ENCODE data around the gene TRRAP. TPM values are rescaled to one million over a fixed set of nuclear protein-coding genes. Genes with fewer than 3 reads are reported as not detected.

Gene TRRAP
- total and polyA plus RNA-seq, 4 donors = 8.3 to 43.1 (median 20.9) TPM

- TF ChIP-seq CTCF (IDR thresholded peaks at IDR 0.05; ENCODE audit: control extremely low read depth, extremely low read depth) = no peak
- Histone ChIP-seq H3K36me3 (ENCODE audit: control insufficient read depth in 4 of 4, insufficient read depth in 4 of 4, low read length in 4 of 4) (peaks cover 20 to 61% (median 45%) of the 10 kb centered on the region in 4 donors), H3K4me1 (ENCODE audit: control insufficient read depth in 5 of 5, insufficient read depth in 5 of 5, low read length in 5 of 5) (no peaks in the 10 kb centered on the region), H3K9me3 (ENCODE audit: control insufficient read depth in 4 of 4, insufficient read depth in 3 of 4, low read length in 3 of 4) (no peaks in the 10 kb centered on the region), H3K27ac (ENCODE audit: low read depth in 1 of 2, low read length in 1 of 2) (no peak overlapping the region), H3K4me3 (no peak overlapping the region), H3K9ac (ENCODE audit: insufficient read depth in 1 of 2, low read length in 2 of 2) (no peak overlapping the region), H3K27me3 (ENCODE audit: control insufficient read depth in 3 of 3, insufficient read depth in 3 of 3, low read length in 2 of 3) (no peaks in the 10 kb centered on the region)
- WGBS, 2 donors = 88 to 93% methylated on average over 7 of the region's 7 CpGs
- no peak for DNase-seq
- no peak for ATAC-seq (ENCODE audit: insufficient read depth, low FRiP score)
These were observed 67.5 kb downstream of the TRRAP start for GRCh38 chr7:98945852-98946251.

- Histone ChIP-seq H3K27me3 (ENCODE audit: control insufficient read depth in 3 of 3, insufficient read depth in 3 of 3, low read length in 2 of 3) (no peaks in the 10 kb centered on the region), H3K27ac (ENCODE audit: low read depth in 1 of 2, low read length in 1 of 2) (no peak overlapping the region), H3K4me1 (ENCODE audit: control insufficient read depth in 5 of 5, insufficient read depth in 5 of 5, low read length in 5 of 5) (no peaks in the 10 kb centered on the region), H3K9me3 (ENCODE audit: control insufficient read depth in 4 of 4, insufficient read depth in 3 of 4, low read length in 3 of 4) (no peaks in the 10 kb centered on the region), H3K9ac (ENCODE audit: insufficient read depth in 1 of 2, low read length in 2 of 2) (no peak overlapping the region), H3K4me3 (no peak overlapping the region), H3K36me3 (ENCODE audit: control insufficient read depth in 4 of 4, insufficient read depth in 4 of 4, low read length in 4 of 4) (peaks cover 24 to 60% (median 44%) of the 10 kb centered on the region in 4 donors)
- ATAC-seq (ENCODE audit: insufficient read depth, low FRiP score) = no peak
- no peak for TF ChIP-seq CTCF (IDR thresholded peaks at IDR 0.05; ENCODE audit: control extremely low read depth, extremely low read depth)
- 98 to 99% methylated on average over 8 of the region's 8 CpGs for WGBS, 2 donors
- DNase-seq = no peak
These were observed 68.1 kb downstream of the TRRAP start for GRCh38 chr7:98946389-98946788.

GRCh38 chr7:98949336-98950044 is 71.2 kb downstream of the TRRAP start:
- Histone ChIP-seq H3K4me1 (ENCODE audit: control insufficient read depth in 5 of 5, insufficient read depth in 5 of 5, low read length in 5 of 5) (no peaks in the 10 kb centered on the region), H3K4me3 (no peak overlapping the region), H3K36me3 (ENCODE audit: control insufficient read depth in 4 of 4, insufficient read depth in 4 of 4, low read length in 4 of 4) (peaks cover 28 to 70% (median 55%) of the 10 kb centered on the region in 4 donors), H3K27ac (ENCODE audit: low read depth in 1 of 2, low read length in 1 of 2) (no peak overlapping the region), H3K9ac (ENCODE audit: insufficient read depth in 1 of 2, low read length in 2 of 2) (no peak overlapping the region), H3K27me3 (ENCODE audit: control insufficient read depth in 3 of 3, insufficient read depth in 3 of 3, low read length in 2 of 3) (no peaks in the 10 kb centered on the region), H3K9me3 (ENCODE audit: control insufficient read depth in 4 of 4, insufficient read depth in 3 of 4, low read length in 3 of 4) (no peaks in the 10 kb centered on the region)
- WGBS, 2 donors = 97% methylated on average over 21 of the region's 21 CpGs
- ATAC-seq (ENCODE audit: insufficient read depth, low FRiP score) (no peak), DNase-seq (no peak)
- no peak for TF ChIP-seq CTCF (IDR thresholded peaks at IDR 0.05; ENCODE audit: control extremely low read depth, extremely low read depth)

- no peak overlapping the region for H3K9ac ChIP-seq (ENCODE audit: insufficient read depth in 1 of 2, low read length in 2 of 2)
- no peak for ATAC-seq (ENCODE audit: insufficient read depth, low FRiP score)
- no peak for TF ChIP-seq CTCF (IDR thresholded peaks at IDR 0.05; ENCODE audit: control extremely low read depth, extremely low read depth)
These were observed 77.7 kb downstream of the TRRAP start for GRCh38 chr7:98955992-98956391.

More at GRCh38 chr7:98955992-98956391, 77.7 kb downstream of the TRRAP start:
- Histone ChIP-seq H3K27me3 (ENCODE audit: control insufficient read depth in 3 of 3, insufficient read depth in 3 of 3, low read length in 2 of 3) (no peaks in the 10 kb centered on the region), H3K9me3 (ENCODE audit: control insufficient read depth in 4 of 4, insufficient read depth in 3 of 4, low read length in 3 of 4) (no peaks in the 10 kb centered on the region), H3K4me1 (ENCODE audit: control insufficient read depth in 5 of 5, insufficient read depth in 5 of 5, low read length in 5 of 5) (no peaks in the 10 kb centered on the region), H3K36me3 (ENCODE audit: control insufficient read depth in 4 of 4, insufficient read depth in 4 of 4, low read length in 4 of 4) (peaks cover 35 to 67% (median 60%) of the 10 kb centered on the region in 4 donors), H3K4me3 (no peak overlapping the region), H3K27ac (ENCODE audit: low read depth in 1 of 2, low read length in 1 of 2) (no peak overlapping the region)
- DNase-seq = no peak
- 94 to 95% methylated on average over 19 of the region's 19 CpGs for WGBS, 2 donors
